ENCODE results near the gene TIMELESS. TPM values are rescaled to one million over a fixed set of nuclear protein-coding genes. Genes with fewer than 3 reads are reported as not detected.

The TIMELESS gene
- total and polyA plus RNA-seq, 2 experiments from 2014 or later = 4.5 to 6.8 TPM

GRCh38 chr12:56366948-56367347, 82.3 kb downstream of the TIMELESS start:
- no peak for DNase-seq
- 36 to 39% methylated on average over 3 of the region's 3 CpGs for WGBS, 2 experiments (ENCODE audit: low coverage in 1 of 2, low lambda C conversion rate in 2 of 2, missing lambda C conversion rate in 2 of 2)

More at GRCh38 chr12:56366948-56367347, 82.3 kb downstream of the TIMELESS start:
- Histone ChIP-seq H3K4me3 (no peak overlapping the region), H3K9me2 (ENCODE audit: insufficient read depth) (no peaks in the 10 kb centered on the region), H3K9ac (no peak overlapping the region), H3K27ac (no peak overlapping the region), H3K9me3 (ENCODE audit: low read depth) (no peaks in the 10 kb centered on the region), H3K36me3 (ENCODE audit: low read depth) (no peaks in the 10 kb centered on the region), H3K79me2 (ENCODE audit: insufficient read depth) (no peaks in the 10 kb centered on the region), H2AFZ (peak overlapping the region; percentile 38; the same call in 1 of the 2 replicates), H3K27me3 (replicated peaks; ENCODE audit: insufficient read depth) (0 out of 2 replicates have a peak, but pooled peaks cover 5% of the 10 kb centered on the region), H3K4me1 (ENCODE audit: insufficient read depth) (no peaks in the 10 kb centered on the region), H3K4me2 (ENCODE audit: unreplicated experiment) (no peak overlapping the region), H3F3A (ENCODE audit: insufficient read depth) (no peaks in the 10 kb centered on the region), H4K20me1 (ENCODE audit: insufficient read depth) (no peaks in the 10 kb centered on the region)
- in situ Hi-C loops (cut with MboI) = no loop called here
- TF ChIP-seq EZH2 (IDR thresholded peaks at IDR 0.05; ENCODE audit: insufficient read depth, poor library complexity, severe bottlenecking) (no peak), EZH2phosphoT487 (IDR thresholded peaks at IDR 0.05; ENCODE audit: insufficient read depth, low read depth) (no peak)

Other genes starting within 250 kb of the TIMELESS start
- 120 and 125 TPM in 2 replicates for gene RNF41, start 227.5 kb downstream of the TIMELESS start, total RNA-seq (2014; rRNA removed; shearing (Covaris generic))
- gene RNF41, start 227.5 kb downstream of the TIMELESS start, polyA plus RNA-seq (2016; fragmentation: Nextera tagmentation; extraction: Ambion mirVana) = 37.6 and 39.4 TPM in 2 replicates
- 29.9 and 42.1 TPM in 2 replicates for gene NABP2, start 225.1 kb downstream of the TIMELESS start, total RNA-seq (2014; rRNA removed; shearing (Covaris generic))
- gene NABP2, start 225.1 kb downstream of the TIMELESS start, polyA plus RNA-seq (2016; fragmentation: Nextera tagmentation; extraction: Ambion mirVana) = 40.1 and 40.4 TPM in 2 replicates
- not detected in 2 replicates for gene SLC39A5, start 219.4 kb downstream of the TIMELESS start, total RNA-seq (2014; rRNA removed; shearing (Covaris generic))
- not detected in 2 replicates for gene SLC39A5, start 219.4 kb downstream of the TIMELESS start, polyA plus RNA-seq (2016; fragmentation: Nextera tagmentation; extraction: Ambion mirVana)
- gene ANKRD52, start 191.0 kb downstream of the TIMELESS start, total RNA-seq (2014; rRNA removed; shearing (Covaris generic)) = 24.5 and 26.9 TPM in 2 replicates
- gene ANKRD52, start 191.0 kb downstream of the TIMELESS start, polyA plus RNA-seq (2016; fragmentation: Nextera tagmentation; extraction: Ambion mirVana) = 61.5 and 61.7 TPM in 2 replicates
- gene COQ10A, start 182.5 kb downstream of the TIMELESS start, total RNA-seq (2014; rRNA removed; shearing (Covaris generic)) = 8.2 and 10.3 TPM in 2 replicates
- gene COQ10A, start 182.5 kb downstream of the TIMELESS start, polyA plus RNA-seq (2016; fragmentation: Nextera tagmentation; extraction: Ambion mirVana) = 9.6 and 9.8 TPM in 2 replicates
- gene CS, start 149.1 kb downstream of the TIMELESS start, total RNA-seq (2014; rRNA removed; shearing (Covaris generic)) = 67.2 and 74.7 TPM in 2 replicates
- gene CS, start 149.1 kb downstream of the TIMELESS start, polyA plus RNA-seq (2016; fragmentation: Nextera tagmentation; extraction: Ambion mirVana) = 76.2 and 77.8 TPM in 2 replicates
- gene CNPY2, start 133.4 kb downstream of the TIMELESS start, total RNA-seq (2014; rRNA removed; shearing (Covaris generic)) = 89.9 and 97.5 TPM in 2 replicates
- 248 and 253 TPM in 2 replicates for gene CNPY2, start 133.4 kb downstream of the TIMELESS start, polyA plus RNA-seq (2016; fragmentation: Nextera tagmentation; extraction: Ambion mirVana)
- 20.2 and 22.1 TPM in 2 replicates for gene PAN2, start 115.4 kb downstream of the TIMELESS start, total RNA-seq (2014; rRNA removed; shearing (Covaris generic))
- gene PAN2, start 115.4 kb downstream of the TIMELESS start, polyA plus RNA-seq (2016; fragmentation: Nextera tagmentation; extraction: Ambion mirVana) = 7.2 and 9.1 TPM in 2 replicates
- not detected in 2 replicates for gene IL23A, start 110.5 kb downstream of the TIMELESS start, total RNA-seq (2014; rRNA removed; shearing (Covaris generic))
- 0.19 and 0.31 TPM in 2 replicates for gene IL23A, start 110.5 kb downstream of the TIMELESS start, polyA plus RNA-seq (2016; fragmentation: Nextera tagmentation; extraction: Ambion mirVana)
- gene STAT2, start 89.3 kb downstream of the TIMELESS start, total RNA-seq (2014; rRNA removed; shearing (Covaris generic)) = 208 and 220 TPM in 2 replicates
- 104 and 109 TPM in 2 replicates for gene STAT2, start 89.3 kb downstream of the TIMELESS start, polyA plus RNA-seq (2016; fragmentation: Nextera tagmentation; extraction: Ambion mirVana)
- gene APOF, start 86.6 kb downstream of the TIMELESS start, total RNA-seq (2014; rRNA removed; shearing (Covaris generic)) = not detected in 2 replicates
- gene APOF, start 86.6 kb downstream of the TIMELESS start, polyA plus RNA-seq (2016; fragmentation: Nextera tagmentation; extraction: Ambion mirVana) = not detected in 2 replicates
- gene MIP, start 5.2 kb upstream of the TIMELESS start, total RNA-seq (2014; rRNA removed; shearing (Covaris generic)) = not detected in 2 replicates
- not detected in 2 replicates for gene MIP, start 5.2 kb upstream of the TIMELESS start, polyA plus RNA-seq (2016; fragmentation: Nextera tagmentation; extraction: Ambion mirVana)
- 1.8 TPM in 2 replicates for gene SPRYD4, start 19.2 kb upstream of the TIMELESS start, total RNA-seq (2014; rRNA removed; shearing (Covaris generic))
- 1.6 TPM in 2 replicates for gene SPRYD4, start 19.2 kb upstream of the TIMELESS start, polyA plus RNA-seq (2016; fragmentation: Nextera tagmentation; extraction: Ambion mirVana)
- not detected in 2 replicates for gene GLS2, start 38.7 kb upstream of the TIMELESS start, total RNA-seq (2014; rRNA removed; shearing (Covaris generic))
- gene GLS2, start 38.7 kb upstream of the TIMELESS start, polyA plus RNA-seq (2016; fragmentation: Nextera tagmentation; extraction: Ambion mirVana) = 0.20 TPM in 1 of 2 replicates, not detected in the other
- gene RBMS2, start 72.4 kb upstream of the TIMELESS start, total RNA-seq (2014; rRNA removed; shearing (Covaris generic)) = 23.8 and 28.7 TPM in 2 replicates
- 20.9 and 28.7 TPM in 2 replicates for gene RBMS2, start 72.4 kb upstream of the TIMELESS start, polyA plus RNA-seq (2016; fragmentation: Nextera tagmentation; extraction: Ambion mirVana)
- gene BAZ2A, start 180.9 kb upstream of the TIMELESS start, total RNA-seq (2014; rRNA removed; shearing (Covaris generic)) = 13.0 and 24.7 TPM in 2 replicates
- gene BAZ2A, start 180.9 kb upstream of the TIMELESS start, polyA plus RNA-seq (2016; fragmentation: Nextera tagmentation; extraction: Ambion mirVana) = 19.0 and 23.2 TPM in 2 replicates
- 456 and 505 TPM in 2 replicates for gene ATP5F1B, start 196.6 kb upstream of the TIMELESS start, total RNA-seq (2014; rRNA removed; shearing (Covaris generic))
- gene ATP5F1B, start 196.6 kb upstream of the TIMELESS start, polyA plus RNA-seq (2016; fragmentation: Nextera tagmentation; extraction: Ambion mirVana) = 826 and 857 TPM in 2 replicates
- gene PTGES3, start 238.9 kb upstream of the TIMELESS start, total RNA-seq (2014; rRNA removed; shearing (Covaris generic)) = 79.9 and 89.2 TPM in 2 replicates
- 237 and 245 TPM in 2 replicates for gene PTGES3, start 238.9 kb upstream of the TIMELESS start, polyA plus RNA-seq (2016; fragmentation: Nextera tagmentation; extraction: Ambion mirVana)